Measurements from ENCODE around the gene ATL3.

ATL3 gene

DNA sequence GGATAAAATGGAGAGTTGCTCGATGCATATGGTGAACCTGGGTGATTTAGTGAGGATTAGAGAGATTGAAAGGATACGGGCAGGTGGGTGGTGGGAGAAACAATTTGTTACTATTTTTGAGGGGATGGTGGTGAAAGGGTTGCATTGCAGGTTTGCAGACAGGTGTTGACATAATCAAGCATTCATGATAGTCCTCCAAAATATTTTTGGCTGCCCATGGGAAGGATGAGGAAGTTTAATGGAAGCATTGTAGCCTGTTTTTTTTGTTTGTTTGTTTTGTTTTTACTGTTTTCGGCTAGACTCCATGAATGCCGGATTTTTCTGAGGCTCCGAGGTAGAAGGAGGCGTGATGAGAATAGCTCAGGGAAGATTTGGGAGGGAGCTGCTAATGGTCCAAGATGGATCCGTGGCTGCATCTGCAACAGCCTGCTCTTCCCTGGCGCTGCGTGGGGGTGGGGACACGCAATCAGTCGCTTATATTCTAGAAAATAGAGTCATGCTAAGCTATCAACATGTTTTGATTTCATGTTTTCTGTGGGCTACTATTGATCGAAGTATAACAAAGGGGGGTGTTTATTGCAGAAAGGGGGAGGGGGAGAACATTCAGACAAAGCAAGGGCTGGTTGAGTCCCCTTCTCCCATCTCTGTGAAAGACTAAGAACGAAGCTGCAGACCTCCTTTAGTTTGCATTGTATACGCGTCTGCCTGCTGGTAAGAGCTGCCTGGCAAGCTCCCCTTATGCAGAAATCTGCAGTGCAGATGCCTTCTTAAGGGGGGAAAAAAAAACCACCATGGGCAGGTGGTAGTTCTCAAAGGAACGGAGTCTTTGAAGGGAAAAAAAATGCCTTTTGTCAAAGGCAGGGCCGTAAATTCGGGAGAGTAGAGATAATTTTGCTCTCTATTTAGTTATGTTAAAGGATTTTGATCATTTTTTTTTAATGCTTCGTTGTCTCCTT lies 11.2 kb upstream of the ATL3 start:
- Histone ChIP-seq H2AFZ (ENCODE audit: low read length) (peak overlapping the region; percentile 89), H3K14ac (ENCODE audit: low read length) (no peak overlapping the region), H3K18ac (ENCODE audit: low read length) (peak overlapping the region; percentile 97), H2BK5ac (ENCODE audit: low read length) (no peak overlapping the region), H3K27me3 (ENCODE audit: control insufficient read depth in 3 of 3, insufficient read depth in 3 of 3, low read depth in 1 of 3, low read length in 3 of 3) (no peaks in the 10 kb centered on the region), H3K4me2 (ENCODE audit: insufficient read depth, low read length, poor library complexity, severe bottlenecking) (peak overlapping the region; percentile 71), H3K9me3 (replicated peaks in 1 of 2; ENCODE audit: control insufficient read depth in 2 of 2, insufficient read depth in 1 of 2, low read depth in 1 of 2, low read length in 2 of 2) (no peaks in the 10 kb centered on the region), H2BK12ac (ENCODE audit: low read length) (no peak overlapping the region), H3K36me3 (replicated peaks in 1 of 2; ENCODE audit: control insufficient read depth in 2 of 2, insufficient read depth in 2 of 2, low read length in 2 of 2) (peaks cover 0 to under 1% of the 10 kb centered on the region in 2 donors), H2AK5ac (ENCODE audit: low read depth, low read length) (no peak overlapping the region), H4K91ac (ENCODE audit: low read depth, low read length, poor library complexity) (no peak overlapping the region), H3K9ac (ENCODE audit: low read depth, low read length, poor library complexity) (no peak overlapping the region), H3K4me3 (ENCODE audit: low read length in 2 of 2) (peak overlapping the region; percentile 83 to 85), H3K4me1 (ENCODE audit: control insufficient read depth in 2 of 2, insufficient read depth in 1 of 2, low read depth in 1 of 2, low read length in 2 of 2) (peaks cover 5 to 12% of the 10 kb centered on the region in 2 donors), H2BK120ac (ENCODE audit: low read depth, low read length) (no peak overlapping the region), H2BK15ac (ENCODE audit: low read length) (no peak overlapping the region), H4K8ac (ENCODE audit: low read depth, low read length) (no peak overlapping the region), H3K23ac (ENCODE audit: low read depth, low read length, poor library complexity) (no peak overlapping the region), H3K79me1 (ENCODE audit: low read depth, low read length) (peaks cover 2% of the 10 kb centered on the region), H3K4ac (ENCODE audit: low read length) (no peak overlapping the region), H3K27ac (replicated peaks; ENCODE audit: low read length) (peak overlapping the region; percentile 98)
- DNase-seq (ENCODE audit: low spot score), result peak; percentile 24
- WGBS, 2 donors (ENCODE audit: extremely low coverage in 2 of 2, insufficient read length in 2 of 2, insufficient replicate concordance in 1 of 2), result 100% methylated on average over 1 of the region's 19 CpGs; no CpG with 5 or more reads in 1 of the 2 donors

DNA sequence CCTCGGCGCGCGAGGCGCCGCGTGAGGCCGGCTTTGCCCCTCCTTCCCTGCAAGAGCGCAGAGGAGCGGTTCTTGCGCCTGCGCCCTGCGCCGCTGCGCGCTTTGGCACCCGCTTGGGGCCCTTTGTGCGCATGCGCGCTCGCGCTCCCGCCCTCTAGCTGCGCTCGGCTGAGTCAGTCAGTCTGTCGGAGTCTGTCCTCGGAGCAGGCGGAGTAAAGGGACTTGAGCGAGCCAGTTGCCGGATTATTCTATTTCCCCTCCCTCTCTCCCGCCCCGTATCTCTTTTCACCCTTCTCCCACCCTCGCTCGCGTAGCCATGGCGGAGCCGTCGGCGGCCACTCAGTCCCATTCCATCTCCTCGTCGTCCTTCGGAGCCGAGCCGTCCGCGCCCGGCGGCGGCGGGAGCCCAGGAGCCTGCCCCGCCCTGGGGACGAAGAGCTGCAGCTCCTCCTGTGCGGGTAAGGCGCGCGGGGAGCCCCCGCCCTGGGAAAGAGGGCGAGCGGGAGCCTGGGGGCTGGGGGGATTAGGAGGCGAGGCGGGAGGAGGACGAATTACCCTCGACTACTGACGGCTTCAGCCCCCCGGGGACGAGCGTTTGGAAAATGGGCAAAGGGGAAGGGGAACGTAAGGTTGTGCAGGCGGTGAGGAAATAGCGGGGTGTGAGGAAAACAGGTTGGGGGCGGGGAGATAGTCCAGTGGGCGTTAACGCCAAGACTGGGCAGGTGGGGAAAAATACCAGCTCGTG lies 10.3 kb upstream of the ATL3 start, which contains the start of gene RTN3:
Gene RTN3 (plus strand): TSS at position 180 of the 745 bp plus-strand sequence. CDS start 137 bp downstream, at position 317.
- Histone ChIP-seq H2AFZ (ENCODE audit: low read length) (peak within 1 kb of the TSS; percentile 89), H3K4me2 (ENCODE audit: insufficient read depth, low read length, poor library complexity, severe bottlenecking) (peak within 1 kb of the TSS; percentile 71), H4K8ac (ENCODE audit: low read depth, low read length) (no peak within 1 kb of the TSS), H3K14ac (ENCODE audit: low read length) (peak within 1 kb of the TSS; percentile 25), H3K4ac (ENCODE audit: low read length) (no peak within 1 kb of the TSS), H3K27ac (replicated peaks; ENCODE audit: low read length) (peak within 1 kb of the TSS; percentile 98), H2AK5ac (ENCODE audit: low read depth, low read length) (peak within 1 kb of the TSS; percentile 24), H3K9ac (ENCODE audit: low read depth, low read length, poor library complexity) (peak within 1 kb of the TSS; percentile 87), H3K4me1 (ENCODE audit: control insufficient read depth in 2 of 2, insufficient read depth in 1 of 2, low read depth in 1 of 2, low read length in 2 of 2) (peaks cover 4 to 12% of the 10 kb centered on the region in 2 donors), H3K23ac (ENCODE audit: low read depth, low read length, poor library complexity) (peak within 1 kb of the TSS; percentile 86), H2BK15ac (ENCODE audit: low read length) (no peak within 1 kb of the TSS), H2BK120ac (ENCODE audit: low read depth, low read length) (no peak within 1 kb of the TSS), H2BK5ac (ENCODE audit: low read length) (no peak within 1 kb of the TSS), H3K9me3 (replicated peaks in 1 of 2; ENCODE audit: control insufficient read depth in 2 of 2, insufficient read depth in 1 of 2, low read depth in 1 of 2, low read length in 2 of 2) (no peaks in the 10 kb centered on the region), H3K18ac (ENCODE audit: low read length) (peak within 1 kb of the TSS; percentile 97), H3K36me3 (replicated peaks in 1 of 2; ENCODE audit: control insufficient read depth in 2 of 2, insufficient read depth in 2 of 2, low read length in 2 of 2) (no peaks in the 10 kb centered on the region), H2BK12ac (ENCODE audit: low read length) (no peak within 1 kb of the TSS), H3K4me3 (ENCODE audit: low read length in 2 of 2) (peak within 1 kb of the TSS; percentile 83 to 85), H3K27me3 (ENCODE audit: control insufficient read depth in 3 of 3, insufficient read depth in 3 of 3, low read depth in 1 of 3, low read length in 3 of 3) (no peaks in the 10 kb centered on the region), H4K91ac (ENCODE audit: low read depth, low read length, poor library complexity) (peak within 1 kb of the TSS; percentile 74), H3K79me1 (ENCODE audit: low read depth, low read length) (peaks cover 2% of the 10 kb centered on the region)
- WGBS, 2 donors (ENCODE audit: extremely low coverage in 2 of 2, insufficient read length in 2 of 2, insufficient replicate concordance in 1 of 2), result no CpG with 5 or more reads among the region's 74 CpGs
- peak; percentile 98 for DNase-seq (ENCODE audit: low spot score)

DNA sequence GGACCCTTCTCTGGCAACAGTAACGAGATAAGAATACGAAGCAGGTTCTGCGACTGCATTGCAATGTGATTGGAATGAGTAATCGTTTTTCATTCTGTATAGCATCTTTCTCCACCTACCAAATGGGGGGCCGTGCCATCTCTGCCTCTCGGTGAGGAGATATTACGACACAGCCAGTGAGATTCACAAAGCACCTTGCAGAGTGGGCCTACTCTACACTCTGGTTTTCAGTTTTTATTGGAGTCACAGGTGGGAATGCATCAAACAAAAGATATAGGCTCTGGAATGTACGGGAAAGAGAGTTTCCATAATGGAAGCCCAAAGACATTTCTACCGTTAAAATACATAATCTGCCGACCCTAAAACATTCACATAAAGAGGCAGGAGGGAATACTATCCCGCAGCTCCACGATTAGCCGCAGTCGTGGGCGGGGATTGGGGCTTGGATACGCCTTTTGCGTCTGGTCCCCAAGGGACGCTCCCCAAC lies 9.7 kb upstream of the ATL3 start:
- Histone ChIP-seq H4K91ac (ENCODE audit: low read depth, low read length, poor library complexity) (no peak overlapping the region), H3K4ac (ENCODE audit: low read length) (no peak overlapping the region), H3K27ac (replicated peaks; ENCODE audit: low read length) (no peak overlapping the region), H3K9me3 (replicated peaks in 1 of 2; ENCODE audit: control insufficient read depth in 2 of 2, insufficient read depth in 1 of 2, low read depth in 1 of 2, low read length in 2 of 2) (no peaks in the 10 kb centered on the region), H4K8ac (ENCODE audit: low read depth, low read length) (no peak overlapping the region), H2BK120ac (ENCODE audit: low read depth, low read length) (no peak overlapping the region), H3K14ac (ENCODE audit: low read length) (no peak overlapping the region), H3K23ac (ENCODE audit: low read depth, low read length, poor library complexity) (peak overlapping the region; percentile 86), H3K4me1 (ENCODE audit: control insufficient read depth in 2 of 2, insufficient read depth in 1 of 2, low read depth in 1 of 2, low read length in 2 of 2) (peaks cover 4 to 12% of the 10 kb centered on the region in 2 donors), H2BK5ac (ENCODE audit: low read length) (no peak overlapping the region), H2AK5ac (ENCODE audit: low read depth, low read length) (no peak overlapping the region), H2BK12ac (ENCODE audit: low read length) (no peak overlapping the region), H3K4me2 (ENCODE audit: insufficient read depth, low read length, poor library complexity, severe bottlenecking) (peak overlapping the region; percentile 71), H3K9ac (ENCODE audit: low read depth, low read length, poor library complexity) (no peak overlapping the region), H3K27me3 (ENCODE audit: control insufficient read depth in 3 of 3, insufficient read depth in 3 of 3, low read depth in 1 of 3, low read length in 3 of 3) (no peaks in the 10 kb centered on the region), H3K79me1 (ENCODE audit: low read depth, low read length) (peaks cover 2% of the 10 kb centered on the region), H3K4me3 (ENCODE audit: low read length in 2 of 2) (peak overlapping the region in 1 of 2 donors; percentile 83), H2AFZ (ENCODE audit: low read length) (peak overlapping the region; percentile 89), H3K18ac (ENCODE audit: low read length) (no peak overlapping the region), H3K36me3 (replicated peaks in 1 of 2; ENCODE audit: control insufficient read depth in 2 of 2, insufficient read depth in 2 of 2, low read length in 2 of 2) (no peaks in the 10 kb centered on the region), H2BK15ac (ENCODE audit: low read length) (no peak overlapping the region)
- WGBS, 2 donors (ENCODE audit: extremely low coverage in 2 of 2, insufficient read length in 2 of 2, insufficient replicate concordance in 1 of 2), result no CpG with 5 or more reads among the region's 18 CpGs
- no peak for DNase-seq (ENCODE audit: low spot score)

Measured in neuronal stem cell (in vitro differentiated cells).